Transverse colon (tissue), 4 donors: ENCODE measurements around the gene ATG9B.

Source experiments
- CTCF ChIP-seq, 5 experiments: fragments of 200-600 bp in 3 of 5; fragments of 450-650 bp in 2 of 5; sonication (generic) in 3 of 5; IDR thresholded peaks; 1 replicate in 2 of 5; 2 replicates in 3 of 5; pipeline ENCODE4 v1.5.1; 2016 to 2017; ENCODE audit warnings: antibody characterized with exemption in 5 of 5, inconsistent platforms in 3 of 5, mild to moderate bottlenecking in 2 of 5, moderate library complexity in 1 of 5
- EP300 ChIP-seq: sonication (generic); formaldehyde crosslinking; IDR thresholded peaks from one replicate; pipeline ENCODE4 v1.6.1; 2017; ENCODE audit warnings: antibody characterized with exemption, low read depth
- POLR2A ChIP-seq: fragments of 450-650 bp; IDR thresholded peaks from one replicate; pipeline ENCODE4 v1.6.1; 2016; ENCODE audit warnings: antibody characterized with exemption, mild to moderate bottlenecking, moderate library complexity
- POLR2AphosphoS5 ChIP-seq, 3 donors: sonication (generic); formaldehyde crosslinking; IDR thresholded peaks; one replicate each; pipeline ENCODE4 v1.6.1; 2016; ENCODE audit warnings: antibody characterized with exemption in 3 of 3

- no peak for TF ChIP-seq CTCF (IDR thresholded peaks at IDR 0.05)
- TF ChIP-seq POLR2A: no peak
- TF ChIP-seq POLR2AphosphoS5 (IDR thresholded peaks at IDR 0.05): peak in 1 of 3 donors; percentile 44
- no peak for TF ChIP-seq EP300
Measured at GRCh38 chr7:150993511-150993910, 30.8 kb downstream of the ATG9B start.
